SJCRH30 (cell line): Measurements from ENCODE around the gene KANSL1. TPM values are rescaled to one million over a fixed set of nuclear protein-coding genes. Genes with fewer than 3 reads are reported as not detected.
"Not testable (repeated sequence)": the region's sequence is repeated elsewhere in the genome, so short reads cannot be mapped to it uniquely, and the experiment has no call there.

ENCODE experiments used
- DNase-seq, 2 experiments: peaks; one replicate each; pipeline ENCODE4 v3.0.0-alpha.2; 2015 to 2020
- H3K27ac ChIP-seq: fragments of 250-450 bp; sonication (Bioruptor Pico); 2 replicates; pipeline ENCODE4 v1.5.1; 2020; ENCODE audit warnings: mild to moderate bottlenecking, moderate library complexity
- H3K27me3 ChIP-seq: fragments of 250-450 bp; sonication (Bioruptor Pico); 2 replicates; pipeline ENCODE4 v1.5.1; 2020; ENCODE audit warnings: mild to moderate bottlenecking, moderate library complexity
- H3K36me3 ChIP-seq: fragments of 250-450 bp; sonication (Bioruptor Pico); 2 replicates; pipeline ENCODE4 v1.5.1; 2020; ENCODE audit warnings: mild to moderate bottlenecking, moderate library complexity
- H3K4me1 ChIP-seq: fragments of 250-450 bp; sonication (Bioruptor Pico); 2 replicates; pipeline ENCODE4 v1.5.1; 2020; ENCODE audit warnings: mild to moderate bottlenecking, moderate library complexity
- H3K4me3 ChIP-seq: fragments of 250-450 bp; sonication (Bioruptor Pico); 2 replicates; pipeline ENCODE4 v1.5.1; 2020; ENCODE audit warnings: mild to moderate bottlenecking, moderate library complexity
- H3K9me3 ChIP-seq: fragments of 250-450 bp; sonication (Bioruptor Pico); replicated peaks from 2 replicates; pipeline ENCODE4 v1.5.1; 2020; ENCODE audit warnings: mild to moderate bottlenecking, moderate library complexity
- total RNA-seq: library from RNA; depleted of rRNA; stranded (reverse); fragments of >200 nt; shearing (Covaris generic); gene quantifications from 2 replicates; pipeline ENCODE4 v1.2.3, GENCODE V29; 2014

Gene KANSL1
- total RNA-seq, 1 experiment from 2014 or later: 79.0 TPM

GRCh38 chr17:46007461-46007965 is 185.7 kb downstream of the KANSL1 start:
- H3K9me3 ChIP-seq: no peaks in the 10 kb centered on the region
- H3K36me3 ChIP-seq: no peaks in the 10 kb centered on the region
- no peak overlapping the region for H3K27ac ChIP-seq
- 0 out of 2 replicates have a peak, but pooled peaks cover 3% of the 10 kb centered on the region for H3K4me1 ChIP-seq
- no peak for DNase-seq
- no peak overlapping the region for H3K4me3 ChIP-seq
- no peaks in the 10 kb centered on the region for H3K27me3 ChIP-seq

- H3K4me3 ChIP-seq, H3K4me1 ChIP-seq, DNase-seq, H3K36me3 ChIP-seq, H3K9me3 ChIP-seq, H3K27ac ChIP-seq, H3K27me3 ChIP-seq: not testable (repeated sequence)
These were observed 187.1 kb downstream of the KANSL1 start for GRCh38 chr17:46006082-46006481.

GRCh38 chr17:46003907-46004748 is 189.1 kb downstream of the KANSL1 start:
- DNase-seq: peak; percentile 67 to 74
- peaks cover 3% of the 10 kb centered on the region; the same call in 1 of the 2 replicates for H3K4me1 ChIP-seq
- H3K9me3 ChIP-seq: no peaks in the 10 kb centered on the region
- no peaks in the 10 kb centered on the region for H3K36me3 ChIP-seq
- H3K4me3 ChIP-seq: no peak overlapping the region
- H3K27ac ChIP-seq: no peak overlapping the region
- no peaks in the 10 kb centered on the region for H3K27me3 ChIP-seq

GRCh38 chr17:46002973-46003316 is 190.3 kb downstream of the KANSL1 start:
- no peak overlapping the region for H3K4me3 ChIP-seq
- no peaks in the 10 kb centered on the region for H3K36me3 ChIP-seq
- DNase-seq: no peak
- no peak overlapping the region for H3K27ac ChIP-seq
- no peaks in the 10 kb centered on the region for H3K9me3 ChIP-seq
- H3K27me3 ChIP-seq: no peaks in the 10 kb centered on the region
- peaks cover 3% of the 10 kb centered on the region; the same call in 1 of the 2 replicates for H3K4me1 ChIP-seq

DNA sequence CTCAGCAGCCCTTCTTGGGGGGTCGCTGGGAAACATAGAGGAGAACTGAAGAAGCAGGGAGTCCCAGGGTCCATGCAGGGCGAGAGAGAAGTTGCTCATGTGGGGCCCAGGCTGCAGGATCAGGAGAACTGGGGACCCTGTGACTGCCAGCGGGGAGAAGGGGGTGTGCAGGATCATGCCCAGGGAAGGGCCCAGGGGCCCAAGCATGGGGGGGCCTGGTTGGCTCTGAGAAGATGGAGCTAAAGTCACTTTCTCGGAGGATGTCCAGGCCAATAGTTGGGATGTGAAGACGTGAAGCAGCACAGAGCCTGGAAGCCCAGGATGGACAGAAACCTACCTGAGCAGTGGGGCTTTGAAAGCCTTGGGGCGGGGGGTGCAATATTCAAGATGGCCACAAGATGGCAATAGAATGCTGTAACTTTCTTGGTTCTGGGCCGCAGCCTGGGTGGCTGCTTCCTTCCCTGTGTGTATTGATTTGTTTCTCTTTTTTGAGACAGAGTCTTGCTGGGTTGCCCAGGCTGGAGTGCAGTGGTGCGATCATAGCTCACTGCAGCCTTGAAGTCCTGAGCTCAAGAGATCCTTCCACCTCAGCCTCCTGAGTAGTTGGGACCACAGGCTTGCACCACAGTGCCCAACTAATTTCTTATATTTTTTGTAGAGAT is 190.8 kb downstream of the KANSL1 start:
- Histone ChIP-seq H3K36me3 (no peaks in the 10 kb centered on the region), H3K4me3 (no peak overlapping the region), H3K27ac (no peak overlapping the region), H3K9me3 (no peaks in the 10 kb centered on the region), H3K4me1 (peaks cover 3% of the 10 kb centered on the region; the same call in 1 of the 2 replicates), H3K27me3 (no peaks in the 10 kb centered on the region)
- peak; percentile 51 to 87 for DNase-seq

DNA sequence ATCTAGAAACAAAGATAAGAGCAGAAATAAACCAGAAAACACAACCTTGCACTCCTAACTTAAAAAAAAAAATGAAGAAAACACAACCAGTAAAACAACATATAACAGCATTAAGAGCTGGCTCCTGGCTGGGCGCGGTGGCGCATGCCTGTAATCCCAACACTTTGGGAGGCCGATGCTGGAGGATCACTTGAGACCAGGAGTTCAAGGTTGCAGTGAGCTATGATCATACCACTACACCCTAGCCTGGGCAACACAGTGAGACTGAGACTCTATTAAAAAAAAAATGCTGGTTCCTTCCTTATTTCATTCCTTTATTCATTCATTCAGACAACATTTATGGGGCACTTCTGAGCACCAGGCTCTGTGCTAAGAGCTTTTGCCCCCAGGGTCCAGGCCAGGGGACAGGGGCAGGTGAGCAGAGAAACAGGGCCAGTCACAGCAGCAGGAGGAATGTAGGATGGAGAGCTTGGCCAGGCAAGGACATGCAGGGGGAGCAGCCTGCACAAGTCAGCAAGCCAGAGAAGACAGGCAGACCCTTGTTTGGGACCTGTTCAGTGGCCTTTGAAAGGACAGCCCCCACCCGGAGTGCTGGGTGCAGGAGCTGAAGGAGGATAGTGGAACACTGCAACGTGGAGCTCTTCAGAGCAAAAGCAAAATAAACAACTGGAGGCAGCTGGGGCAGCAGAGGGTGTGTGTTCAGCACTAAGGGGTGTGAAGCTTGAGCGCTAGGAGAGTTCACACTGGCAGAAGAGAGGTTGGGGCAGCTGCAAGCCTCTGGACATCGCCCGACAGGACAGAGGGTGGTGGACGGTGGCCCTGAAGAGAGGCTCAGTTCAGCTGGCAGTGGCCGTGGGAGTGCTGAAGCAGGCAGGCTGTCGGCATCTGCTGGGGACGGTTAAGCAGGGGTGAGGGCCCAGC is 191.6 kb downstream of the KANSL1 start:
- Histone ChIP-seq H3K27ac (no peak overlapping the region), H3K4me3 (no peak overlapping the region), H3K36me3 (no peaks in the 10 kb centered on the region), H3K27me3 (no peaks in the 10 kb centered on the region), H3K9me3 (no peaks in the 10 kb centered on the region), H3K4me1 (peaks cover 3% of the 10 kb centered on the region; the same call in 1 of the 2 replicates)
- peak; percentile 50 to 59 for DNase-seq

DNA sequence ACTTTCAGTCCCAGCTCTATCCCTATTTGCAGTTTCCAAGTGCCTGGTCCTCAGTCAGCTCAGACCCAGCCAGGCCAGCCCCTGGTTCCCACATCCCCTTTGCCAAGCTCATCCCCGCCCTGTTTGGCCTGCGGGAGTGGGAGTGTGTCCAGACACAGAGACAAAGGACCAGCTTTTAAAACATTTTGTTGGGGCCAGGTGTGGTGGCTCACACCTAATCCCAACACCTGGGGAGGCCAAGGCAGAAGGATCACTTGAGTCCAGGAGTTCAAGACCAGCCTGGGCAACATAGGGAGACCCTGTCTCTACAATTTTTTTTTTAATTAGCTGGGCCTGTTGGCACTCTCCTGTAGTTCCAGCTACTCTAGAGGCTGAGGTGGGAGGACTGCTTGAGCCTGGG is 192.5 kb downstream of the KANSL1 start:
- DNase-seq: no peak
- Histone ChIP-seq H3K36me3 (no peaks in the 10 kb centered on the region), H3K4me1 (peaks cover 3% of the 10 kb centered on the region; the same call in 1 of the 2 replicates), H3K27ac (no peak overlapping the region), H3K4me3 (no peak overlapping the region), H3K27me3 (no peaks in the 10 kb centered on the region), H3K9me3 (no peaks in the 10 kb centered on the region)

DNA sequence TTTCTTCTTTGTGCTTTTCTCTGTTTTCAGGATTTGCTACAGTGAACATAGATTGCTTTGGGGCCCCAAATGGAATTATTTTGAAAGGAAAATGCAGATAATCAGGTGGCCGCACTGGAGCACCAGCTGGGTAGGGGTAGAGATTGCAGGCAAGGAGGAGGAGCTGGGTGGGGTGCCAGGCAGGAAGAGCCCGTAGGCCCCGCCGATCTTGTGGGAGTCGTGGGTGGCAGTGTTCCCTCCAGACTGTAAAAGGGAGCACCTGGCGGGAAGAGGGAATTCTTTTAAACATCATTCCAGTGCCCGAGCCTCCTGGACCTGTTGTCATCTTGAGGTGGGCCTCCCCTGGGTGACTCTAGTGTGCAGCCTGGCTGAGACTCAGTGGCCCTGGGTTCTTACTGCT is 192.9 kb downstream of the KANSL1 start:
- Histone ChIP-seq H3K36me3 (no peaks in the 10 kb centered on the region), H3K27me3 (no peaks in the 10 kb centered on the region), H3K4me3 (no peak overlapping the region), H3K4me1 (peaks cover 5% of the 10 kb centered on the region; the same call in 1 of the 2 replicates), H3K9me3 (no peaks in the 10 kb centered on the region), H3K27ac (no peak overlapping the region)
- no peak for DNase-seq

DNA sequence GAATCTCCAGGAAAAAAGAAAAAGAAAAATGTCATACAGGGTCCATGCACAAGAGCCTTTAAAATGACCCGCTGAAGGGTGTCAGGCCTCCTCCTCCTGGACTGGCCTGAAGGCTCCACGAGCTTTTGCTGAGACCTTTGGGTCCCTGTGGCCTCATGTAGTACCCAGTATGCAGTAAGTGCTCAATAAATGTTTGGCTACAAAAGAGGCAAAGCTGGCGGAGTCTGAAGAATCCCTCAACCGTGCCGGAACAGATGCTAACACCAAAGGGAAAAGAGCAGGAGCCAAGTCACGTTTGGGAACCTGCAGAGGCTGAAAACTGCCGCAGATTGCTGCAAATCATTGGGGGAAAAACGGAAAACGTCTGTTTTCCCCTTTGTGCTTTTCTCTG is 193.3 kb downstream of the KANSL1 start:
- no peak for DNase-seq
- Histone ChIP-seq H3K36me3 (no peaks in the 10 kb centered on the region), H3K4me1 (peaks cover 7% of the 10 kb centered on the region; the same call in 1 of the 2 replicates), H3K9me3 (no peaks in the 10 kb centered on the region), H3K27ac (no peak overlapping the region), H3K27me3 (no peaks in the 10 kb centered on the region), H3K4me3 (no peak overlapping the region)

- H3K4me3 ChIP-seq: no peak within 1 kb of the TSS
- no peak for DNase-seq
- H3K4me1 ChIP-seq: peaks cover 4% of the 10 kb centered on the region; the same call in 1 of the 2 replicates
- no peaks in the 10 kb centered on the region for H3K27me3 ChIP-seq
- H3K36me3 ChIP-seq: no peaks in the 10 kb centered on the region
- H3K9me3 ChIP-seq: no peaks in the 10 kb centered on the region
- no peak within 1 kb of the TSS for H3K27ac ChIP-seq
These were observed 194.0 kb downstream of the KANSL1 start, which contains the start of gene STH for GRCh38 chr17:45998987-45999899. Gene STH, plus strand, starts transcription at chr17:45999250. Its CDS starts 30 bp downstream, at chr17:45999280.

DNA sequence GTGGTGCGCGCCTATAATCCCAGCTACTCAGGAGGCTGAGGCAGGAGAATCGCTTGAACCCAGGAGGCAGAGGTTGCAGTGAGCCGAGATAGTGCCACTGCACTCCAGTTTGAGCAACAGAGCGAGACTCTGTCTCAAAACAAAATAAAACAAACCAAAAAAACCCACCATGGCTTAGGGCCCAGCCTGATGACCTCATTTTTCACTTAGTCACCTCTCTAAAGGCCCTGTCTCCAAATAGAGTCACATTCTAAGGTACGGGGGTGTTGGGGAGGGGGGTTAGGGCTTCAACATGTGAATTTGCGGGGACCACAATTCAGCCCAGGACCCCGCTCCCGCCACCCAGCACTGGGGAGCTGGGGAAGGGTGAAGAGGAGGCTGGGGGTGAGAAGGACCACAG is 195.6 kb downstream of the KANSL1 start:
- no peak overlapping the region for H3K4me3 ChIP-seq
- DNase-seq: no peak
- no peaks in the 10 kb centered on the region for H3K9me3 ChIP-seq
- no peaks in the 10 kb centered on the region for H3K27me3 ChIP-seq
- no peak overlapping the region for H3K27ac ChIP-seq
- H3K4me1 ChIP-seq: peaks cover 8% of the 10 kb centered on the region; the same call in 1 of the 2 replicates
- H3K36me3 ChIP-seq: no peaks in the 10 kb centered on the region

- DNase-seq: no peak
- no peak overlapping the region for H3K4me3 ChIP-seq
- H3K9me3 ChIP-seq: no peaks in the 10 kb centered on the region
- H3K36me3 ChIP-seq: no peaks in the 10 kb centered on the region
- H3K4me1 ChIP-seq: peaks cover 8% of the 10 kb centered on the region; the same call in 1 of the 2 replicates
- H3K27me3 ChIP-seq: no peaks in the 10 kb centered on the region
- H3K27ac ChIP-seq: no peak overlapping the region
These were observed 196.1 kb downstream of the KANSL1 start for GRCh38 chr17:45997166-45997565.

DNA sequence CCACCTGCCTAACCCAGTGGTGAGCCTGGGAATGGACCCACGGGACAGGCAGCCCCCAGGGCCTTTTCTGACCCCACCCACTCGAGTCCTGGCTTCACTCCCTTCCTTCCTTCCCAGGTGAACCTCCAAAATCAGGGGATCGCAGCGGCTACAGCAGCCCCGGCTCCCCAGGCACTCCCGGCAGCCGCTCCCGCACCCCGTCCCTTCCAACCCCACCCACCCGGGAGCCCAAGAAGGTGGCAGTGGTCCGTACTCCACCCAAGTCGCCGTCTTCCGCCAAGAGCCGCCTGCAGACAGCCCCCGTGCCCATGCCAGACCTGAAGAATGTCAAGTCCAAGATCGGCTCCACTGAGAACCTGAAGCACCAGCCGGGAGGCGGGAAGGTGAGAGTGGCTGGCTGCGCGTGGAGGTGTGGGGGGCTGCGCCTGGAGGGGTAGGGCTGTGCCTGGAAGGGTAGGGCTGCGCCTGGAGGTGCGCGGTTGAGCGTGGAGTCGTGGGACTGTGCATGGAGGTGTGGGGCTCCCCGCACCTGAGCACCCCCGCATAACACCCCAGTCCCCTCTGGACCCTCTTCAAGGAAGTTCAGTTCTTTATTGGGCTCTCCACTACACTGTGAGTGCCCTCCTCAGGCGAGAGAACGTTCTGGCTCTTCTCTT is 196.8 kb downstream of the KANSL1 start:
- Histone ChIP-seq H3K9me3 (no peaks in the 10 kb centered on the region), H3K27me3 (no peaks in the 10 kb centered on the region), H3K4me3 (no peak overlapping the region), H3K36me3 (no peaks in the 10 kb centered on the region), H3K27ac (no peak overlapping the region), H3K4me1 (0 out of 2 replicates have a peak, but pooled peaks cover 8% of the 10 kb centered on the region)
- DNase-seq: no peak
